Thoracic aorta (tissue), 2 donors: Measurements from ENCODE around the gene TRERF1. TPM values are rescaled to one million over a fixed set of nuclear protein-coding genes. Genes with fewer than 3 reads are reported as not detected.

ENCODE experiments used
- ATAC-seq: fragments of 150-250 bp; one replicate; pipeline ENCODE4 v1.8.0; 2017; ENCODE audit warnings: low read depth; ENCODE audit not compliant: insufficient number of reproducible peaks, low FRiP score
- DNase-seq: peaks from one replicate; pipeline ENCODE4 v3.0.0-alpha.2; 2020; ENCODE audit warnings: low spot score
- H3K27ac ChIP-seq, 2 donors: fragments of 200-600 bp; sonication (generic); 1 replicate in 1 of 2; 2 replicates in 1 of 2; pipeline ENCODE4 v1.5.1; 2016; ENCODE audit warnings: mild to moderate bottlenecking in 2 of 2, moderate library complexity in 2 of 2
- H3K27me3 ChIP-seq: fragments of 200-600 bp; sonication (generic); replicated peaks from 2 replicates; pipeline ENCODE4 v1.6.0; 2016; ENCODE audit warnings: mild to moderate bottlenecking; ENCODE audit not compliant: insufficient read depth
- H3K36me3 ChIP-seq: fragments of 200-600 bp; sonication (generic); one replicate; pipeline ENCODE4 v1.5.1; 2016
- H3K4me1 ChIP-seq, 2 donors: fragments of 200-600 bp; sonication (generic); 1 replicate in 1 of 2; 2 replicates in 1 of 2; pipeline versions ENCODE4 v1.5.1 to v1.6.0; 2016; ENCODE audit warnings: low read depth in 2 of 2, mild to moderate bottlenecking in 1 of 2; ENCODE audit not compliant: control insufficient read depth in 1 of 2
- H3K4me3 ChIP-seq: fragments of 200-600 bp; sonication (generic); 2 replicates; pipeline ENCODE4 v1.5.1; 2016; ENCODE audit warnings: mild to moderate bottlenecking
- H3K9me3 ChIP-seq: fragments of 200-600 bp; sonication (generic); 2 replicates; pipeline ENCODE4 v1.5.1; 2016
- CTCF ChIP-seq: fragments of 200-600 bp; sonication (generic); IDR thresholded peaks from one replicate; pipeline ENCODE4 v1.5.1; 2019; ENCODE audit warnings: antibody characterized with exemption
- total RNA-seq, 2 donors: library from RNA; depleted of rRNA; stranded (reverse); fragments of >200 nt; gene quantifications; one replicate each; pipeline versions ENCODE4 v1.1.0 to v1.2.3, GENCODE V29; 2016

Gene TRERF1
- total RNA-seq, 2 donors from 2014 or later = 4.6 to 5.0 TPM

- no peaks in the 10 kb centered on the region for H3K36me3 ChIP-seq
- no peaks in the 10 kb centered on the region for H3K9me3 ChIP-seq
- ATAC-seq (no peak), DNase-seq (no peak)
- no peak for TF ChIP-seq CTCF
- H3K27me3 ChIP-seq = no peaks in the 10 kb centered on the region
- H3K27ac ChIP-seq = no peak overlapping the region
- no peaks in the 10 kb centered on the region for H3K4me1 ChIP-seq
- no peak overlapping the region for H3K4me3 ChIP-seq
Observed at GRCh38 chr6:42390228-42390934, 61.3 kb downstream of the TRERF1 start.

GRCh38 chr6:42389736-42390135, 62.0 kb downstream of the TRERF1 start:
- H3K27ac ChIP-seq = no peak overlapping the region
- no peak for TF ChIP-seq CTCF
- no peaks in the 10 kb centered on the region for H3K27me3 ChIP-seq
- no peak overlapping the region for H3K4me3 ChIP-seq
- DNase-seq = no peak
- no peaks in the 10 kb centered on the region for H3K4me1 ChIP-seq
- H3K9me3 ChIP-seq = no peaks in the 10 kb centered on the region
- ATAC-seq = no peak
- H3K36me3 ChIP-seq = no peaks in the 10 kb centered on the region

GRCh38 chr6:42388046-42388445, 63.7 kb downstream of the TRERF1 start:
- H3K36me3 ChIP-seq = no peaks in the 10 kb centered on the region
- H3K27me3 ChIP-seq = no peaks in the 10 kb centered on the region
- DNase-seq = no peak
- H3K27ac ChIP-seq = no peak overlapping the region
- no peaks in the 10 kb centered on the region for H3K9me3 ChIP-seq
- no peak for TF ChIP-seq CTCF
- no peak overlapping the region for H3K4me3 ChIP-seq
- no peaks in the 10 kb centered on the region for H3K4me1 ChIP-seq
- ATAC-seq = no peak

- Histone ChIP-seq H3K36me3 (no peaks in the 10 kb centered on the region), H3K9me3 (no peaks in the 10 kb centered on the region), H3K4me1 (no peaks in the 10 kb centered on the region), H3K27ac (no peak overlapping the region), H3K4me3 (no peak overlapping the region), H3K27me3 (no peaks in the 10 kb centered on the region)
- DNase-seq (no peak), ATAC-seq (no peak)
- no peak for TF ChIP-seq CTCF
Observed at GRCh38 chr6:42387336-42387735, 64.4 kb downstream of the TRERF1 start.

GRCh38 chr6:42385339-42385738, 66.4 kb downstream of the TRERF1 start:
- no peak for TF ChIP-seq CTCF
- DNase-seq (no peak), ATAC-seq (no peak)
- H3K27me3 ChIP-seq = no peaks in the 10 kb centered on the region
- H3K36me3 ChIP-seq = no peaks in the 10 kb centered on the region
- no peaks in the 10 kb centered on the region for H3K4me1 ChIP-seq
- H3K9me3 ChIP-seq = no peaks in the 10 kb centered on the region
- H3K27ac ChIP-seq = no peak overlapping the region
- H3K4me3 ChIP-seq = no peak overlapping the region
